Measurements from ENCODE around the gene GTPBP4. TPM values are rescaled to one million over a fixed set of nuclear protein-coding genes. Genes with fewer than 3 reads are reported as not detected.

The GTPBP4 gene
- total RNA-seq, 1 donor from 2014 or later, result 46.2 TPM

GRCh38 chr10:1020958-1021357 lies 32.7 kb downstream of the GTPBP4 start:
- Mint-ChIP-seq H3K9me3 (ENCODE audit: unreplicated experiment) (no peaks in the 10 kb centered on the region), H3K27me3 (ENCODE audit: unreplicated experiment) (no peaks in the 10 kb centered on the region), H3K36me3 (ENCODE audit: low read depth, unreplicated experiment) (peaks cover 34% of the 10 kb centered on the region), H3K27ac (ENCODE audit: unreplicated experiment) (no peak overlapping the region), H3K4me1 (ENCODE audit: unreplicated experiment) (no peaks in the 10 kb centered on the region), H3K4me3 (ENCODE audit: unreplicated experiment) (no peak overlapping the region)
- TF ChIP-seq, protein P1, sequence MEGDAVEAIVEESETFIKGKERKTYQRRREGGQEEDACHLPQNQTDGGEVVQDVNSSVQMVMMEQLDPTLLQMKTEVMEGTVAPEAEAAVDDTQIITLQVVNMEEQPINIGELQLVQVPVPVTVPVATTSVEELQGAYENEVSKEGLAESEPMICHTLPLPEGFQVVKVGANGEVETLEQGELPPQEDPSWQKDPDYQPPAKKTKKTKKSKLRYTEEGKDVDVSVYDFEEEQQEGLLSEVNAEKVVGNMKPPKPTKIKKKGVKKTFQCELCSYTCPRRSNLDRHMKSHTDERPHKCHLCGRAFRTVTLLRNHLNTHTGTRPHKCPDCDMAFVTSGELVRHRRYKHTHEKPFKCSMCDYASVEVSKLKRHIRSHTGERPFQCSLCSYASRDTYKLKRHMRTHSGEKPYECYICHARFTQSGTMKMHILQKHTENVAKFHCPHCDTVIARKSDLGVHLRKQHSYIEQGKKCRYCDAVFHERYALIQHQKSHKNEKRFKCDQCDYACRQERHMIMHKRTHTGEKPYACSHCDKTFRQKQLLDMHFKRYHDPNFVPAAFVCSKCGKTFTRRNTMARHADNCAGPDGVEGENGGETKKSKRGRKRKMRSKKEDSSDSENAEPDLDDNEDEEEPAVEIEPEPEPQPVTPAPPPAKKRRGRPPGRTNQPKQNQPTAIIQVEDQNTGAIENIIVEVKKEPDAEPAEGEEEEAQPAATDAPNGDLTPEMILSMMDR (IDR thresholded peaks at IDR 0.05; ENCODE audit: unreplicated experiment), result no peak
- DNase-seq (ENCODE audit: low spot score), result no peak

DNA sequence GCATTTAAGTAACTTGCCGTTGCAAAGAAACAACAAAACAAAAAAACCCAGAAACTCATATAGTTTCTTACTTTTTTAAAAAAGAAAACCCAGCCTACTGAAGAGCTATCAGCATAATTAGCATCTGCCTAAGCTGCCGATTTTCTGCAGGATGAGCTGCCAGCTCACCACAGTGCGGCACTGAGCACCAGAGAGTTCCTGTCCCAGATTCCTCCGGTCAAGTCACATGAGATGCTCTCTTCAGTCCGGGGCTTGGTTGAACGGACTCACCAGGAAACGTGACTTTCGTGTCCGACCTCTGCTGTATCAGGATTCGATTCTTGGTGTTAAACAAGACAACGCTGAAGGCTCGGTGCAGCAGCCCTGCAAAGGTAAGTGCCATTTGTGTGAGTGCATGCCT lies 34.2 kb downstream of the GTPBP4 start:
- Mint-ChIP-seq H3K27me3 (ENCODE audit: unreplicated experiment) (no peaks in the 10 kb centered on the region), H3K4me1 (ENCODE audit: unreplicated experiment) (no peaks in the 10 kb centered on the region), H3K4me3 (ENCODE audit: unreplicated experiment) (peak overlapping the region; percentile 5), H3K27ac (ENCODE audit: unreplicated experiment) (no peak overlapping the region), H3K36me3 (ENCODE audit: low read depth, unreplicated experiment) (peaks cover 24% of the 10 kb centered on the region), H3K9me3 (ENCODE audit: unreplicated experiment) (no peaks in the 10 kb centered on the region)
- DNase-seq (ENCODE audit: low spot score), result no peak
- TF ChIP-seq, protein P1 (IDR thresholded peaks at IDR 0.05; ENCODE audit: unreplicated experiment), result no peak

DNA sequence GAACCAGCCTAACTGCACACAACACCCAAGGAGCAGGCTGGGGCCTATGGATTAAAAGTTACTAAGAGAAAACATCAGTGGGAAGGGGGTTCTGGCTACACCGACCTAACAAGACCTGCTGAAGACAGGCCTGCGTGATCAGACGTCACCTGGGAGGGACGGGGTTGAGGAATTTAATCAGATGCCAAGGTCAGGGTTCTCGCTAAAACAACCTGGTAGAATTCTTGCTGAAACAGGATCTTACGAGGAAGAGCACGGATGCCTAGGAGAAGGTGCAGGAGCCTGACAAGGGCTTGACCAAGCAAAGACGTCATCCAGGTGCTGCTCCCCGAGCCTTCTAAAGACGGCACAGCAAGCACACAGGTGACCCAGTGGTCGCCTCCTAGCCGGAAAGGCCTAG lies 35.9 kb downstream of the GTPBP4 start:
- Mint-ChIP-seq H3K9me3 (ENCODE audit: unreplicated experiment) (no peaks in the 10 kb centered on the region), H3K36me3 (ENCODE audit: low read depth, unreplicated experiment) (peaks cover 15% of the 10 kb centered on the region), H3K4me3 (ENCODE audit: unreplicated experiment) (no peak overlapping the region), H3K4me1 (ENCODE audit: unreplicated experiment) (no peaks in the 10 kb centered on the region), H3K27me3 (ENCODE audit: unreplicated experiment) (no peaks in the 10 kb centered on the region), H3K27ac (ENCODE audit: unreplicated experiment) (no peak overlapping the region)
- TF ChIP-seq, protein P1 (IDR thresholded peaks at IDR 0.05; ENCODE audit: unreplicated experiment), result no peak
- DNase-seq (ENCODE audit: low spot score), result no peak

DNA sequence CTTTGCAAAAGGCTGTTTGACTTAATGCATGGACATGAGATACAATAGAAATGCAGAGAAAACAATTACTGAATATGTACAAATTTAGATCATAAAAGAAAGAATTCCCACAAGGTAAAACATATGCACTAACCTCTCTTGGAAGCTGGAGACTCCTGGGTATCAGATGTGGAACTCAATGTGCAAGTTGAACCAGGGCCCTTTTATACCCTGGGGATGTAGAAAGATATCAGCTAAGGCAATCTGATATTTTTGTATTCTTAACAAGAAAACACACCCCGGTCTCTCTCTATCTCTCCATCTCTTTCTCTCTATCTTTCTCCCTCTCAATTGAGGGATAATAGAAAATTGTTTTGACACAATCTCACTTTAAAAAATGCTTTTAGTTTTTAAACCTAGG lies 37.4 kb downstream of the GTPBP4 start, which contains the start of gene IDI2:
Gene IDI2 (minus strand): TSS at position 177 of the 400 bp plus-strand sequence. CDS start 1,136 bp downstream, outside the sequence.
- no peak for DNase-seq (ENCODE audit: low spot score)
- peaks cover 2% of the 10 kb centered on the region for H3K36me3 Mint-ChIP-seq (ENCODE audit: low read depth, unreplicated experiment)
- H3K9me3 Mint-ChIP-seq (ENCODE audit: unreplicated experiment), result no peaks in the 10 kb centered on the region
- H3K4me3 Mint-ChIP-seq (ENCODE audit: unreplicated experiment), result no peak within 1 kb of the TSS
- H3K27ac Mint-ChIP-seq (ENCODE audit: unreplicated experiment), result no peak within 1 kb of the TSS
- H3K4me1 Mint-ChIP-seq (ENCODE audit: unreplicated experiment), result no peaks in the 10 kb centered on the region
- TF ChIP-seq, protein P1 (IDR thresholded peaks at IDR 0.05; ENCODE audit: unreplicated experiment), result no peak
- no peaks in the 10 kb centered on the region for H3K27me3 Mint-ChIP-seq (ENCODE audit: unreplicated experiment)

GRCh38 chr10:1026578-1026977 lies 38.3 kb downstream of the GTPBP4 start:
- no peak for DNase-seq (ENCODE audit: low spot score)
- Mint-ChIP-seq H3K4me1 (ENCODE audit: unreplicated experiment) (no peaks in the 10 kb centered on the region), H3K27ac (ENCODE audit: unreplicated experiment) (no peak overlapping the region), H3K9me3 (ENCODE audit: unreplicated experiment) (no peaks in the 10 kb centered on the region), H3K27me3 (ENCODE audit: unreplicated experiment) (no peaks in the 10 kb centered on the region), H3K4me3 (ENCODE audit: unreplicated experiment) (no peak overlapping the region), H3K36me3 (ENCODE audit: low read depth, unreplicated experiment) (no peaks in the 10 kb centered on the region)
- TF ChIP-seq, protein P1 (IDR thresholded peaks at IDR 0.05; ENCODE audit: unreplicated experiment), result no peak

Data from endothelial cell (in vitro differentiated cells).